ENCODE data around the gene KIRREL2.
A peak's percentile ranks its signal among the peaks of the same experiment; 100 is the strongest.

Gene KIRREL2

GRCh38 chr19:35845215-35846037 lies 11.3 kb upstream of the KIRREL2 start:
- DNase-seq: no peak

- no peak for DNase-seq
Measured at GRCh38 chr19:35846038-35846668, 10.6 kb upstream of the KIRREL2 start.

- no peak for DNase-seq
Measured at GRCh38 chr19:35847911-35848310, 8.8 kb upstream of the KIRREL2 start.

GRCh38 chr19:35848486-35848885 lies 8.2 kb upstream of the KIRREL2 start:
- no peak for DNase-seq

- DNase-seq: no peak
Measured at GRCh38 chr19:35848919-35849505, 7.7 kb upstream of the KIRREL2 start.

- DNase-seq: no peak
Measured at GRCh38 chr19:35851213-35852028, 5.3 kb upstream of the KIRREL2 start.

GRCh38 chr19:35852029-35852780 lies 4.5 kb upstream of the KIRREL2 start, which contains the start of gene NPHS1:
TSS of gene NPHS1 (minus strand) at chr19:35852504. CDS start at chr19:35851837, 667 bp downstream.
- no peak for DNase-seq

GRCh38 chr19:35853038-35853756 lies 3.5 kb upstream of the KIRREL2 start:
- DNase-seq: no peak

GRCh38 chr19:35858311-35858710 lies 1.6 kb downstream of the KIRREL2 start:
- no peak for DNase-seq

GRCh38 chr19:35859414-35859813 lies 2.7 kb downstream of the KIRREL2 start:
- no peak for DNase-seq

- DNase-seq: no peak
Measured at GRCh38 chr19:35860436-35860817, 3.7 kb downstream of the KIRREL2 start.

- no peak for DNase-seq
Measured at GRCh38 chr19:35860818-35861639, 4.3 kb downstream of the KIRREL2 start.

GRCh38 chr19:35861640-35862160 lies 5.0 kb downstream of the KIRREL2 start:
- DNase-seq: no peak

GRCh38 chr19:35862528-35862927 lies 5.8 kb downstream of the KIRREL2 start:
- no peak for DNase-seq

GRCh38 chr19:35863018-35863417 lies 6.3 kb downstream of the KIRREL2 start:
- no peak for DNase-seq

- peak; percentile 36 for DNase-seq
Measured at GRCh38 chr19:35868172-35868822, 11.6 kb downstream of the KIRREL2 start, which contains the start of gene APLP1. TSS of gene APLP1 (plus strand) at chr19:35868574. CDS start at chr19:35868637, 63 bp downstream.

- no peak for DNase-seq
Measured at GRCh38 chr19:35868823-35869326, 12.2 kb downstream of the KIRREL2 start.

- DNase-seq: peak; percentile 68
Measured at GRCh38 chr19:35869327-35870123, 12.8 kb downstream of the KIRREL2 start.
